Measurements from ENCODE around the gene IL24. TPM values are rescaled to one million over a fixed set of nuclear protein-coding genes. Genes with fewer than 3 reads are reported as not detected.

Gene IL24
- total RNA-seq, 1 experiment from 2014 or later = 0.58 TPM

Other genes with a start within 250 kb of the IL24 start
- gene MAPKAPK2, start 212.5 kb upstream of the IL24 start, total RNA-seq (2022) = 142 and 178 TPM in 2 replicates
- not detected in 2 replicates for gene IL19, start 126.7 kb upstream of the IL24 start, total RNA-seq (2022)
- gene IL10, start 124.9 kb upstream of the IL24 start, total RNA-seq (2022) = not detected in 2 replicates
- not detected in 2 replicates for gene IL20, start 31.8 kb upstream of the IL24 start, total RNA-seq (2022)
- gene FCMR, start 24.5 kb downstream of the IL24 start, total RNA-seq (2022) = 10.1 and 18.0 TPM in 2 replicates
- gene PIGR, start 49.0 kb downstream of the IL24 start, total RNA-seq (2022) = not detected in 2 replicates
- not detected in 2 replicates for gene FCAMR, start 73.0 kb downstream of the IL24 start, total RNA-seq (2022)
- gene C1orf116, start 135.3 kb downstream of the IL24 start, total RNA-seq (2022) = 35.4 and 35.5 TPM in 2 replicates
- 19.2 and 24.2 TPM in 2 replicates for gene YOD1, start 153.8 kb downstream of the IL24 start, total RNA-seq (2022)
- 21.1 and 22.0 TPM in 2 replicates for gene PFKFB2, start 155.8 kb downstream of the IL24 start, total RNA-seq (2022)
- not detected in 2 replicates for gene C4BPB, start 191.4 kb downstream of the IL24 start, total RNA-seq (2022)
- gene C4BPA, start 206.8 kb downstream of the IL24 start, total RNA-seq (2022) = not detected in 2 replicates

All from MCF 10A (cell line).